HFF-Myc (cell line): ENCODE data around the gene TJP1.

Experiments used
- DNase-seq: peaks from one replicate; pipeline ENCODE4 v3.0.0-alpha.2; 2011; ENCODE audit warnings: low read depth; ENCODE audit errors: extremely low read depth
- H3K4me3 ChIP-seq: replicated peaks from 2 replicates; pipeline ENCODE4 v1.5.1; 2011; ENCODE audit warnings: low read depth, mild to moderate bottlenecking, control low read depth, low read length
- TF ChIP-seq, protein P1 (sequence below): IDR thresholded peaks from 2 replicates; pipeline ENCODE4 v1.5.1; 2012; ENCODE audit warnings: mild to moderate bottlenecking, low read depth, low read length, control low read depth; ENCODE audit errors: missing control alignments

Gene TJP1

DNA sequence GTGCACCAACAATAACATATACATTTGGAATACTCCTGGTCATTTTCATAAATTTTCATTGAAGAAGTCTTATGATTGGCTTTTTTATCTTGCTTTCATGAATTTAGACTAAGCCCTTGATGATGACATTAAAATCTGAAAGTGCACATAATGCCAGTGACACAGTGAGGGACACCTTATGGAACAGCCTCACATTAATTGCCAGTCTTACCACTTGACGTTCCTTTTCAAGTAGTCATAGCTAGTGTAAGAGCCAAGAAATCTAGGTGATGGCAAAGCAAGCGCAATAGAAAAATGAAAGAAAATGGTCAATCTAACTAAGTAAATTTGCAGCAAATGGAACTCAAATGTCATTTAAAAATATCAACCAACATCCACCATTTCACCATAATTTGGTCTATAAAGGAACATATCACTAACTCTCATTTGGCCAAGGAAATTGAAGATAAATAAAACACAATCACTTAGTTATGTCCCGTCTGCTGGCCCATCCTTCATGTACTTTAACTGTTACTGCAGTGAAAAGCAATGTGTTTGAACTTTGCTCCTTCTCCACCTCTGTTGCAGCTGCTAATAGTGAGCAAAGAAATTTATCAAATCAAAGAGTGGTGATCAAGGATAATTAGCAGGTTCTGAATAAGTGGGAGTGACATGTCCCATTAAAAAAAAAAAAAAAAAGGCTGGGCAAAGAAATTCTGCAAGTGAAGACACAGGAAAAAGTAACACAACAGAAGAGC is 110.0 kb downstream of the TJP1 start:
- H3K4me3 ChIP-seq, result no peak overlapping the region
- no peak for DNase-seq
- TF ChIP-seq, protein P1, sequence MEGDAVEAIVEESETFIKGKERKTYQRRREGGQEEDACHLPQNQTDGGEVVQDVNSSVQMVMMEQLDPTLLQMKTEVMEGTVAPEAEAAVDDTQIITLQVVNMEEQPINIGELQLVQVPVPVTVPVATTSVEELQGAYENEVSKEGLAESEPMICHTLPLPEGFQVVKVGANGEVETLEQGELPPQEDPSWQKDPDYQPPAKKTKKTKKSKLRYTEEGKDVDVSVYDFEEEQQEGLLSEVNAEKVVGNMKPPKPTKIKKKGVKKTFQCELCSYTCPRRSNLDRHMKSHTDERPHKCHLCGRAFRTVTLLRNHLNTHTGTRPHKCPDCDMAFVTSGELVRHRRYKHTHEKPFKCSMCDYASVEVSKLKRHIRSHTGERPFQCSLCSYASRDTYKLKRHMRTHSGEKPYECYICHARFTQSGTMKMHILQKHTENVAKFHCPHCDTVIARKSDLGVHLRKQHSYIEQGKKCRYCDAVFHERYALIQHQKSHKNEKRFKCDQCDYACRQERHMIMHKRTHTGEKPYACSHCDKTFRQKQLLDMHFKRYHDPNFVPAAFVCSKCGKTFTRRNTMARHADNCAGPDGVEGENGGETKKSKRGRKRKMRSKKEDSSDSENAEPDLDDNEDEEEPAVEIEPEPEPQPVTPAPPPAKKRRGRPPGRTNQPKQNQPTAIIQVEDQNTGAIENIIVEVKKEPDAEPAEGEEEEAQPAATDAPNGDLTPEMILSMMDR, result no peak

DNA sequence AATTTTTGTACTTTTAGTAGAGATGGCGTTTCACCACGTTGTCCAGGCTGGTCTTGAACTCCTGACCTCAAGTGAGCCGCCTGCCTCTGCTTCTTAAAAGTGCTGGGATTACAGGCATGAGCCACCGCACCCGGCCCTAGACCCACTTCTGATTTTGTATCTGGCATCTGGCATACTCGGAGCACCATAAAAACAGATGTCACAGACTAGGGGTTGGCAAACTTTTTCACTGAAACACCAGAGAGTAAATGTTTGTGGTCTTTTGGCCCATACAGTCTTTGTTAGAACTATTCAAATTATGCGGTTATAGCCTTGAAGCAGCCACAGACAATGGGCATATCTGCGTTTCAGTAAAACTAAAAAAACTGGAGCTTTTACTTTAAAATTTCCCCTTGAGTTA is 110.7 kb downstream of the TJP1 start:
- DNase-seq, result no peak
- TF ChIP-seq, protein P1, result no peak
- H3K4me3 ChIP-seq, result no peak overlapping the region

DNA sequence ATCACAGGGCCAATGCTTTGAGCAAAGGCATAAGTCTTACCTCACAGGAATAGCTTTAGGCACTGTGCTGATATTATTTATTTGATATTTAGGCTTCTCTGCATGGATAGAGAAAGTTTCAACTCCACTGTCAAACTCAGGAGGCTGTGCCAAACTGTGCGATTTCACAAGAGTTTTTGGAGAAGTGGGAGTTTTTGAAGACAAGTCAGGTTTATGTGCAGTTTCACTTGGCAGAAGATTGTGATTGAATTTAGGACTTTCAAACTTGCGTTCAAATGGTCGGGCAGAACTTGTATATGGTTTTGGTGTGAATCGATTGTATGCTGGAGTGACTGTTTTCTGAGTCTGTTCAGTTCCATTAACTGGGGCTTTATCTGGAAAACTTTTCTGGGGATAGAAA is 113.7 kb downstream of the TJP1 start:
- no peak overlapping the region for H3K4me3 ChIP-seq
- TF ChIP-seq, protein P1, result no peak
- no peak for DNase-seq

DNA sequence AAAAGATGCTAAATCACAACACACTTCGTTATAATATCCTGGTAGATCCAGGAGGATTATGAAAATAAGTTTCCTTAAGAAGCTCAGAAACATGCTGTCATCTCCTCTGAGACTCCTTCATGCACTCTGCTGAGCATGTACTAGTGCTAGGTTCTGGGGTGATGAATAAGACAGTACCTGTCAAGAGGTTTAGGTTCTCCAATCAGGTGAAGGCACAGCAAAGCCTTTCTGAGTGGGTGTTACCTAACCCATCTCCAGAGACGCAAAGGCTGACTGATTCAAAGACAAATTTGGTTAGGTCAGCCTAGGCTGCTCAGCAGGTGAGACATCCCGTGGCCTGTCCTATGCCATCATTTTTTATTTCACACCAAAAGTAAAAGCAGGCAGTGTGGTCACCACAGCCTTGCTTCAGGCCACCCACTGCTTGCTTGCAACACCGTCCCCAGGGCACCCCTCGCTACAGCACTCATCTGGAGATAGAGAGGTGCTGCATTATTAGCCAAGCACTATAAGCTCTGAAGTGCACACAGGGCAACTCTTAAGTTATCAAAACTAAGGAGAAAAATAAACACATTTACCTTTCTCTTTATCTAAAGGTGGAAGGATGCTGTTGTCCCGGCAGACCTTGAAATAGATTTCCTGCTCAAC is 117.2 kb downstream of the TJP1 start:
- DNase-seq, result no peak
- TF ChIP-seq, protein P1, result no peak
- H3K4me3 ChIP-seq, result no peak overlapping the region

DNA sequence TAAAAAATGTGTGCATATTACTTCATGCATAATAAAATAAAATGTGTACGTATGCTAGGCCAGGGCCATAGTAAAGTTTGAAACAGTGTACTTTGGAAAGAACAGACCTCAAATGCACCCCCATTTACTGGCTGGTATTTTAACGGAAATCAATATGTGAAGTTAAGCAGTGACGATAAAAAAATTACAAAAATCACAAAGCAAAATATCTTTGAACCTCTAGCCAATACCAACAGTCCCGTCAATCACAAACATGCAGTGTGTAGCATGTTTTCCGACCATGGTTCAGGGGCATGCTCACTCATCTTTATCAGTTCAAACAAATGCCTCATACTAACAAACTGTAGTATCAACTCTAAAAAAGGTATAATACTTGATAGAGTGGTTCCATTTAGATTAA is 121.1 kb downstream of the TJP1 start:
- no peak for DNase-seq
- TF ChIP-seq, protein P1, result no peak
- H3K4me3 ChIP-seq, result no peak overlapping the region

DNA sequence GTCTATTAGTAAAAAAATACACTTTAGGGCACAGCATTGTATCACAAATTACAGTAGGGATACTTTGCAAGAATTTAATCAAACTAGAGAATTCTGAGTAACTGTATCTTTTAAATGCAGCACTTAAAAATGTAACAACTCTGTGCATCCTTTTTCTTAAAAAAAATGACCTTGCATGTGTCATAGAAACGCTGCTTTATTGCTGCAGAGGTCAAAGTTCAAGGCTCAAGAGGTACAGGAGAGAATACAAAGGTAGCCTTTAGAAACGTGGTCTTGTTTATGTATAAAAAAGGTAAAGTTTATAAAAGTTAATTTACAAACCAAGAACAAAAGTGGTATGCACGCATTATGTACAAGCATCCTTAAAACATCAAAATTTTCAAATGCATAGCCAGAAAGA is 122.0 kb downstream of the TJP1 start:
- no peak for DNase-seq
- TF ChIP-seq, protein P1, result no peak
- no peak overlapping the region for H3K4me3 ChIP-seq
